ENCODE measurements around the gene SCN9A.
"Not testable (repeated sequence)": the region's sequence is repeated elsewhere in the genome, so short reads cannot be mapped to it uniquely, and the experiment has no call there.

DNA sequence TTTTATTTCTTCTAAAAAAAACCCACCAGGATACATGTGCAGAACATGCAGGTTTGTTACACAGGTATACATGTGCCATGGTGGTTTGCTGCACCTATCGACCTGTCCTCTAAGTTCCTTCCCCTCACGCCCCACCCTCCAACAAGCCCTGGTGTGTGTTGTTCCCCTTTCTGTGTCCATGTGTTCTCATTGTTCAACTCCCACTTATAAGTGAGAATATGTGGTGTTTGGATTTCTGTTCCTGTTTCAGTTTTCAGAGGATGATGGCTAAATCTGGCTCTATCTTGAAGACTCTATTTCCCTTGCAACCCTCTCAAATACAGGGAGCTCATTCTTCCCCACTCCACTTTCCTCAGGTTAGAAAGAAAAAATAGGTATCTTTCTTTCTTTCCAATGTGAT is 32.0 kb upstream of the SCN9A start:
- not testable (repeated sequence) for TF ChIP-seq KLF16, CTCF (tag by site-specific recombination; IDR thresholded peaks at IDR 0.05)
